Measurements from ENCODE around the gene C7.

DNA sequence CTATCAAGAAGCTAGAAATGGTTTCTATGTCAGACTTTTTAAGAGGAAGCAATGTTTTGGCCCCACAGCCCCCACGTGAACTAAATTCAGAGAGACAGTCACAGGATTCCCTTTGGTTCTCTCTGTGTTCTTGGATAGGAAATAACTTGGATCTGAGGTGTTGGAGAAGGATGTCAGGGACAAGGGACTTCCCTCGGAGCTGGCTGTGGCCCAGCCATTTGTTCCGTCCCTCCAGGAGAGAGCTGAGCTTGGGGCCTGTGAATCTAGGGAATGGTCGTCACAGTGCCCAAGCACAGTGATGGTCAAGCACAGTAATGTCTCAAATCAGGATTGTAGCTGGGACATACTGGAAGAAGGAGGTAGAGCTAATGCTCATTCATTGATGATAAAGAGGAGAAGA is 2.0 kb downstream of the C7 start:
- TF ChIP-seq, protein P1, sequence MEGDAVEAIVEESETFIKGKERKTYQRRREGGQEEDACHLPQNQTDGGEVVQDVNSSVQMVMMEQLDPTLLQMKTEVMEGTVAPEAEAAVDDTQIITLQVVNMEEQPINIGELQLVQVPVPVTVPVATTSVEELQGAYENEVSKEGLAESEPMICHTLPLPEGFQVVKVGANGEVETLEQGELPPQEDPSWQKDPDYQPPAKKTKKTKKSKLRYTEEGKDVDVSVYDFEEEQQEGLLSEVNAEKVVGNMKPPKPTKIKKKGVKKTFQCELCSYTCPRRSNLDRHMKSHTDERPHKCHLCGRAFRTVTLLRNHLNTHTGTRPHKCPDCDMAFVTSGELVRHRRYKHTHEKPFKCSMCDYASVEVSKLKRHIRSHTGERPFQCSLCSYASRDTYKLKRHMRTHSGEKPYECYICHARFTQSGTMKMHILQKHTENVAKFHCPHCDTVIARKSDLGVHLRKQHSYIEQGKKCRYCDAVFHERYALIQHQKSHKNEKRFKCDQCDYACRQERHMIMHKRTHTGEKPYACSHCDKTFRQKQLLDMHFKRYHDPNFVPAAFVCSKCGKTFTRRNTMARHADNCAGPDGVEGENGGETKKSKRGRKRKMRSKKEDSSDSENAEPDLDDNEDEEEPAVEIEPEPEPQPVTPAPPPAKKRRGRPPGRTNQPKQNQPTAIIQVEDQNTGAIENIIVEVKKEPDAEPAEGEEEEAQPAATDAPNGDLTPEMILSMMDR (IDR thresholded peaks at IDR 0.05; ENCODE audit: low read depth, low read length): no peak
- no peak for TF ChIP-seq EZH2phosphoT487 (IDR thresholded peaks at IDR 0.05; ENCODE audit: low read depth)
